NB4 (cell line): ENCODE results near the gene FGF7.

ENCODE experiments used
- CTCF ChIP-seq: IDR thresholded peaks from one replicate; pipeline ENCODE4 v1.5.1; 2012; ENCODE audit warnings: low read depth, low read length
- MAX ChIP-seq: IDR thresholded peaks from 2 replicates; pipeline ENCODE4 v1.6.1; 2011; ENCODE audit warnings: low read depth, low read length
- POLR2A ChIP-seq: IDR thresholded peaks from 2 replicates; pipeline ENCODE4 v1.6.1; 2011; ENCODE audit warnings: mild to moderate bottlenecking; ENCODE audit not compliant: insufficient read length; ENCODE audit errors: extremely low read depth

GRCh38 chr15:49472338-49472737 is 49.3 kb downstream of the FGF7 start:
- TF ChIP-seq POLR2A (no peak), CTCF (no peak), MAX (no peak)
